CD4-positive, alpha-beta memory T cell (primary cell): Measurements from ENCODE around the gene KRT84. TPM values are rescaled to one million over a fixed set of nuclear protein-coding genes. Genes with fewer than 3 reads are reported as not detected.

Experiments
- polyA plus RNA-seq, 2 donors: library from polyadenylated mRNA; unstranded; fragments of 300-500 nt; fragmentation: Illumina TruSeq; gene quantifications; one replicate each; pipeline ENCODE4 v1.2.3, GENCODE V29; 2021
- total RNA-seq, 2 experiments: library from RNA; stranded (reverse); gene quantifications; one replicate each; pipeline ENCODE4 v1.2.3, GENCODE V29; 2021

The KRT84 gene
- total and polyA plus RNA-seq, 4 experiments from 2014 or later = not detected

Other genes with a start within 250 kb of the KRT84 start
- not detected for gene KRT80, start 193.6 kb downstream of the KRT84 start, total RNA-seq
- not detected for gene KRT80, start 193.6 kb downstream of the KRT84 start, polyA plus RNA-seq
- gene KRT7, start 152.4 kb downstream of the KRT84 start, total RNA-seq = not detected
- not detected for gene KRT7, start 152.4 kb downstream of the KRT84 start, polyA plus RNA-seq
- gene KRT86, start 111.0 kb downstream of the KRT84 start, total RNA-seq = not detected
- gene KRT86, start 111.0 kb downstream of the KRT84 start, polyA plus RNA-seq = not detected
- not detected for gene KRT81, start 94.1 kb downstream of the KRT84 start, total RNA-seq
- gene KRT81, start 94.1 kb downstream of the KRT84 start, polyA plus RNA-seq = not detected
- not detected for gene KRT83, start 64.3 kb downstream of the KRT84 start, total RNA-seq
- gene KRT83, start 64.3 kb downstream of the KRT84 start, polyA plus RNA-seq = not detected
- gene KRT85, start 18.2 kb downstream of the KRT84 start, total RNA-seq = not detected
- not detected for gene KRT85, start 18.2 kb downstream of the KRT84 start, polyA plus RNA-seq
- gene KRT82, start 20.7 kb upstream of the KRT84 start, total RNA-seq = not detected
- not detected for gene KRT82, start 20.7 kb upstream of the KRT84 start, polyA plus RNA-seq
- not detected for gene KRT75, start 48.7 kb upstream of the KRT84 start, total RNA-seq
- gene KRT75, start 48.7 kb upstream of the KRT84 start, polyA plus RNA-seq = not detected
- gene KRT6B, start 66.5 kb upstream of the KRT84 start, total RNA-seq = not detected
- gene KRT6B, start 66.5 kb upstream of the KRT84 start, polyA plus RNA-seq = not detected
- not detected for gene KRT6C, start 88.2 kb upstream of the KRT84 start, total RNA-seq
- gene KRT6C, start 88.2 kb upstream of the KRT84 start, polyA plus RNA-seq = not detected
- gene KRT6A, start 107.6 kb upstream of the KRT84 start, total RNA-seq = not detected
- gene KRT6A, start 107.6 kb upstream of the KRT84 start, polyA plus RNA-seq = not detected
- gene KRT5, start 134.7 kb upstream of the KRT84 start, total RNA-seq = not detected
- gene KRT5, start 134.7 kb upstream of the KRT84 start, polyA plus RNA-seq = not detected
- gene KRT71, start 167.5 kb upstream of the KRT84 start, total RNA-seq = not detected
- not detected for gene KRT71, start 167.5 kb upstream of the KRT84 start, polyA plus RNA-seq
- not detected for gene KRT74, start 188.2 kb upstream of the KRT84 start, total RNA-seq
- not detected for gene KRT74, start 188.2 kb upstream of the KRT84 start, polyA plus RNA-seq
- 1 to 10 TPM; 7.7 to 8.4 TPM for gene KRT72, start 215.8 kb upstream of the KRT84 start, total RNA-seq
- not detected for gene KRT72, start 215.8 kb upstream of the KRT84 start, polyA plus RNA-seq
- gene KRT73, start 232.9 kb upstream of the KRT84 start, total RNA-seq = 1 to 10 TPM; 5.7 to 6.0 TPM
- 1 to 10 TPM; 1.2 to 1.3 TPM for gene KRT73, start 232.9 kb upstream of the KRT84 start, polyA plus RNA-seq